ENCODE measurements around the gene SOCS7. TPM values are rescaled to one million over a fixed set of nuclear protein-coding genes. Genes with fewer than 3 reads are reported as not detected.

SOCS7 gene
- total RNA-seq, 1 experiment from 2014 or later = 7.4 TPM

DNA sequence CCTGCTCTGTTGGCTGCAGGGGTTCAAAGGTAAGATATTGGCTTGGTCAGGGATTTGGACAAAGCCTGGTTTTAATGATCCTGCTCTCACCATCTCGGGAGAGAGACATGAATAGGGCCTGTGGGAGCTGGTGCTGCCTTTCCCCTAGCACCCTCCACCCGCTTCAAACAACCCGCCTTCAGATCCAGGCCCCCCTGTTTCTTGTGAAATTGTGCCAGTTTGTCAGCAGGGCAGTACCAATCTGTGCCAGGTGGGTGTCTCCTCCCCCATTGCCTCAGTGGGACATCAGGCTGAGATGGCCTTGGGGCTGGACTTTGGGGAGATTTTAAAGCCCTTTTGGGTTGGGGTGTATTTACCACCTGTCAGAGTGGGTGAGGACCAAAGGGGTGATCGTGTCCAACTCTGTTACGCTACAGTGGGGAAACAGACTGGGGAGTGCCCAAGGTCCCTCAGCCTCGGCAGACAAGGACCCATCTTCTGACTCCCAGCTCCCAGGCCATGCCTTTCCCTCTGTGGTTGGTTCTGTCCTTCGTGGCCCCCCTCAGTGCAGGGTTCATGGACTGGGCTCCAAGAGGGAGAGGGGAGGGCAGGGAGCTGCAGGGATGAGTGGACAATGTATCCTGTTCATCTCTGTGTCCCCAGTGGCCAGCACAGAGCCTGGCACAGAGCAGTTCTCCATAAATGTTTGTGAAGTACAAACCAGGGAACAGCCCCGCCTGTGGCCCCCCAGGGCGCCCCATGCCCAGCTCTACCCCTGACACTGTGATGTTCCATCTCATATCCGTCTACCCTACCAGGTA is 79.9 kb downstream of the SOCS7 start:
- Histone ChIP-seq H3K27ac (ENCODE audit: low read length) (no peak overlapping the region), H4K20me1 (ENCODE audit: low read length) (no peaks in the 10 kb centered on the region), H3K4me3 (ENCODE audit: low read length) (no peak overlapping the region), H3K9me3 (ENCODE audit: low read length) (no peaks in the 10 kb centered on the region), H3K9me2 (replicated peaks; ENCODE audit: low read length) (no peaks in the 10 kb centered on the region), H3K79me2 (ENCODE audit: low read length) (no peaks in the 10 kb centered on the region), H3K36me3 (ENCODE audit: low read depth, low read length) (no peaks in the 10 kb centered on the region), H3F3A (ENCODE audit: low read length, unreplicated experiment) (no peaks in the 10 kb centered on the region), H3K4me1 (ENCODE audit: insufficient read depth, low read length) (peaks cover 12% of the 10 kb centered on the region), H3K9ac (ENCODE audit: low read length) (no peak overlapping the region), H2AFZ (ENCODE audit: low read length) (no peak overlapping the region), H3K4me2 (ENCODE audit: low read length) (no peak overlapping the region), H3K27me3 (ENCODE audit: low read length) (no peaks in the 10 kb centered on the region)
- ChIA-PET CTCF (no interaction called here), POLR2A (ENCODE audit: unreplicated experiment) (no interaction called here)
- ATAC-seq (no peak), DNase-seq (no peak)
- no TSS peak for BruUV-seq (replicated peaks)
- intact Hi-C loops (cut with micrococcal nuclease) = no loop called here
- TF ChIP-seq EZH2 (IDR thresholded peaks at IDR 0.05; ENCODE audit: low read length, unreplicated experiment) (no peak), EZH2phosphoT487 (IDR thresholded peaks at IDR 0.05; ENCODE audit: borderline replicate concordance, low read length) (no peak)
- TF ChIP-seq, protein P1, sequence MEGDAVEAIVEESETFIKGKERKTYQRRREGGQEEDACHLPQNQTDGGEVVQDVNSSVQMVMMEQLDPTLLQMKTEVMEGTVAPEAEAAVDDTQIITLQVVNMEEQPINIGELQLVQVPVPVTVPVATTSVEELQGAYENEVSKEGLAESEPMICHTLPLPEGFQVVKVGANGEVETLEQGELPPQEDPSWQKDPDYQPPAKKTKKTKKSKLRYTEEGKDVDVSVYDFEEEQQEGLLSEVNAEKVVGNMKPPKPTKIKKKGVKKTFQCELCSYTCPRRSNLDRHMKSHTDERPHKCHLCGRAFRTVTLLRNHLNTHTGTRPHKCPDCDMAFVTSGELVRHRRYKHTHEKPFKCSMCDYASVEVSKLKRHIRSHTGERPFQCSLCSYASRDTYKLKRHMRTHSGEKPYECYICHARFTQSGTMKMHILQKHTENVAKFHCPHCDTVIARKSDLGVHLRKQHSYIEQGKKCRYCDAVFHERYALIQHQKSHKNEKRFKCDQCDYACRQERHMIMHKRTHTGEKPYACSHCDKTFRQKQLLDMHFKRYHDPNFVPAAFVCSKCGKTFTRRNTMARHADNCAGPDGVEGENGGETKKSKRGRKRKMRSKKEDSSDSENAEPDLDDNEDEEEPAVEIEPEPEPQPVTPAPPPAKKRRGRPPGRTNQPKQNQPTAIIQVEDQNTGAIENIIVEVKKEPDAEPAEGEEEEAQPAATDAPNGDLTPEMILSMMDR (conservative IDR thresholded peaks at IDR 0.05; ENCODE audit: low read depth, low read length) = no peak

DNA sequence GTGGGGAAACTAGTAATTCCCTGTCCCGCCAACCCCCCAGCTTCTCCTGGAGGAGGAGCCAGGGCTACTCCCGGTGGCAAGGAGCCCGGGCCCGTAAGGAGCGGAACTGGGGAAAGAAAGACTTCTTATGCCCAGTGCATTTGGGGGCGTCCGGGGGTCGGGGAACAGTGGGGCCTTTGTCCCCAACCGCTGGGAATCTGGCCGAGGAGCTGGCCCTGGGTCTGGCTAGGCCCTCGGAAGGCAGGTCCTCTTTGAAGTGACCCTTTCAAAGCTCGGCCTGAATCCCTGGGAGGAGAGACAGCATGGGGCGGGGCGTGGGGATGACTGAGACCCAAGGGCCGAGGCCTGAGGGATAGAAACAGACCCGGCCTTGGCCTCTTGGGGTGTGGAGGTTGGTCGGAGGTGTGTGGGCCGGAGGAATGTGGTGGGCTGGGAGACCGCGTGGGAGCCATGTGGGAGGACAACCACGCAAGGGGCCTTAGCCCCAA is 82.6 kb downstream of the SOCS7 start:
- TF ChIP-seq, protein P1 (conservative IDR thresholded peaks at IDR 0.05; ENCODE audit: low read depth, low read length) = no peak
- no peak for TF ChIP-seq EZH2phosphoT487 (IDR thresholded peaks at IDR 0.05; ENCODE audit: borderline replicate concordance, low read length)
- TF ChIP-seq EZH2 (IDR thresholded peaks at IDR 0.05; ENCODE audit: low read length, unreplicated experiment) = no peak
- Histone ChIP-seq H3K27ac (ENCODE audit: low read length) (no peak overlapping the region), H3K36me3 (ENCODE audit: low read depth, low read length) (no peaks in the 10 kb centered on the region), H3K4me3 (ENCODE audit: low read length) (no peak overlapping the region), H3K4me2 (ENCODE audit: low read length) (no peak overlapping the region), H2AFZ (ENCODE audit: low read length) (no peak overlapping the region), H3F3A (ENCODE audit: low read length, unreplicated experiment) (no peaks in the 10 kb centered on the region), H3K9me3 (ENCODE audit: low read length) (no peaks in the 10 kb centered on the region), H3K4me1 (ENCODE audit: insufficient read depth, low read length) (peaks cover 1% of the 10 kb centered on the region; the same call in 1 of the 2 replicates), H3K27me3 (ENCODE audit: low read length) (no peaks in the 10 kb centered on the region), H4K20me1 (ENCODE audit: low read length) (no peaks in the 10 kb centered on the region), H3K9ac (ENCODE audit: low read length) (no peak overlapping the region), H3K79me2 (ENCODE audit: low read length) (no peaks in the 10 kb centered on the region), H3K9me2 (replicated peaks; ENCODE audit: low read length) (no peaks in the 10 kb centered on the region)
- POLR2A ChIA-PET (ENCODE audit: unreplicated experiment) = no interaction called here
- CTCF ChIA-PET = no interaction called here
- ATAC-seq = no peak
- BruUV-seq (replicated peaks) = no TSS peak
- DNase-seq = no peak
- intact Hi-C loops (cut with micrococcal nuclease) = no loop called here

DNA sequence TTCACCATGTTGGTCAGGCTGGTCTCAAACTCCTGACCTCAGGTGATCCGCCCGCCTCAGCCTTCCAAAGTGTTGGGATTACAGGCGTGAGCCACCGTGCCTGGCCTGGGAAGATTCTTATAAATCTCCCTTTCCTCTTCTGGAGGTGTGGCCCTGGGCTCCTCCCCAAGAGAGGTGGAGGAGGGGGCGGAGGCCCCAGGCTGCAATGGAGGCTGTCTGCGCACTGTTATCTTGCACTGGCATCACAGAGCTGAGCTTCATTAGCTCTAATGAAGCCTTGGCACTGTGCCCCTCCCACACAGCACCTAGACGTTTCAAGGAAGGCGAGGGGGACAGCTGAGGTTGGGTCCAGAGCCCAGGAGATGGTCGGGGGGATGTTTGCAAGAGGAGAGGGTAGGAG is 84.2 kb downstream of the SOCS7 start:
- intact Hi-C loops (cut with micrococcal nuclease) = no loop called here
- CTCF ChIA-PET = no interaction called here
- no peak for ATAC-seq

More for the DNA sequence above, 84.2 kb downstream of the SOCS7 start:
- BruUV-seq (replicated peaks) = no TSS peak
- Histone ChIP-seq H3K9me3 (ENCODE audit: low read length) (no peaks in the 10 kb centered on the region), H3K9me2 (replicated peaks; ENCODE audit: low read length) (no peaks in the 10 kb centered on the region), H3K4me3 (ENCODE audit: low read length) (no peak overlapping the region), H3K9ac (ENCODE audit: low read length) (no peak overlapping the region), H3K79me2 (ENCODE audit: low read length) (no peaks in the 10 kb centered on the region), H3K36me3 (ENCODE audit: low read depth, low read length) (no peaks in the 10 kb centered on the region), H4K20me1 (ENCODE audit: low read length) (no peaks in the 10 kb centered on the region), H3K4me1 (ENCODE audit: insufficient read depth, low read length) (no peaks in the 10 kb centered on the region), H2AFZ (ENCODE audit: low read length) (no peak overlapping the region), H3F3A (ENCODE audit: low read length, unreplicated experiment) (no peaks in the 10 kb centered on the region), H3K27ac (ENCODE audit: low read length) (no peak overlapping the region), H3K27me3 (ENCODE audit: low read length) (no peaks in the 10 kb centered on the region), H3K4me2 (ENCODE audit: low read length) (no peak overlapping the region)
- DNase-seq = no peak
- TF ChIP-seq EZH2phosphoT487 (IDR thresholded peaks at IDR 0.05; ENCODE audit: borderline replicate concordance, low read length) (no peak), EZH2 (IDR thresholded peaks at IDR 0.05; ENCODE audit: low read length, unreplicated experiment) (no peak)
- TF ChIP-seq, protein P1 (conservative IDR thresholded peaks at IDR 0.05; ENCODE audit: low read depth, low read length) = no peak
- POLR2A ChIA-PET (ENCODE audit: unreplicated experiment) = no interaction called here

All from PC-3 (cell line).